ENCODE data around the gene MAP4.

- TF ChIP-seq POLR2A (IDR thresholded peaks at IDR 0.05) = peak in 1 of 2 donors; percentile 37
- peak; percentile 74 to 94 (median 87) for TF ChIP-seq CTCF (IDR thresholded peaks at IDR 0.05)
These were observed 191.4 kb downstream of the MAP4 start for GRCh38 chr3:47824541-47825473.

Data from heart left ventricle (tissue), 13 donors.